Esophagus squamous epithelium (tissue), 4 donors: ENCODE results near the gene ADCYAP1R1.

ENCODE experiments used
- CTCF ChIP-seq, 6 experiments: fragments of 450-650 bp in 4 of 6; fragments of 200-600 bp in 2 of 6; sonication (generic) in 2 of 6; IDR thresholded peaks; one replicate each; pipeline ENCODE4 v1.5.1; 2016 to 2019; ENCODE audit warnings: antibody characterized with exemption in 6 of 6, mild to moderate bottlenecking in 4 of 6, moderate library complexity in 4 of 6
- POLR2A ChIP-seq, 4 donors: fragments of 450-650 bp; IDR thresholded peaks; one replicate each; pipeline ENCODE4 v1.6.1; 2017; ENCODE audit warnings: antibody characterized with exemption in 4 of 4, mild to moderate bottlenecking in 4 of 4, moderate library complexity in 3 of 4

DNA sequence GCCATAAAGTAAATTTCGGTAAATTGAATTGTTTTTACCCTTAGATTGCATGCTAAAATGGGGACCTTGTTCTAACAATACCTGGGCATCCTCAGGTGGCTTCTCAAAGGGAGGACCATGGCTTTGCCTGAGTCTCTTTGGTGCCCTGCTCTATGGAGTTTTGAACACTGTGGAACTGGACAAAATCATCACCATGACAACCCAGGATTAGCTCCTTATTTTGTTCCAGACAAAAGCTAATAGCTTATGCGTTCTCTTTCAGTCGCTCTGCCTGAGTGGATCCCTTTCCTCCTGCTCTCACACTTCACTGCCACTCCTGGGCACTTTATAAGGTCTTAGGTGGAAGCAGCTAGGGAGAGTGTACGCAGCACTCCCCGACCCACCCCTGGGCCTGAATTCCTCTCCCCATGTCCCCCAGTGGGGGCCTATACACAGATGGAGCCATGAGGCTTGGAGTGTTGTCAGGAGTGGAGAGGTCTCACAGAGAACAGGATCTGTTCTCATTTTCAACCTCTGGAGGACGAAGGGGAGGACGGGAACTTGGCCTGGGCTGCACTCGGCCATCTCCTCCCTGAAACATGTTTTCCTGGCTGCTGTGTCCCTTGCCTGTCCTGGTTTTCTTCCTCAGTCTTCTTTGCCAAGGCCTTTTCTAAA lies 19.0 kb downstream of the ADCYAP1R1 start:
- TF ChIP-seq CTCF (IDR thresholded peaks at IDR 0.05) (no peak), POLR2A (IDR thresholded peaks at IDR 0.05) (no peak)
